HFF-Myc (cell line): ENCODE measurements around the gene SLC44A1.

Experiments used
- DNase-seq: peaks from one replicate; pipeline ENCODE4 v3.0.0-alpha.2; 2011; ENCODE audit warnings: low read depth; ENCODE audit errors: extremely low read depth
- H3K4me3 ChIP-seq: replicated peaks from 2 replicates; pipeline ENCODE4 v1.5.1; 2011; ENCODE audit warnings: low read depth, mild to moderate bottlenecking, control low read depth, low read length
- CTCF ChIP-seq: IDR thresholded peaks from 2 replicates; pipeline ENCODE4 v1.5.1; 2012; ENCODE audit warnings: mild to moderate bottlenecking, low read depth, low read length, control low read depth; ENCODE audit errors: missing control alignments

SLC44A1 gene

GRCh38 chr9:105485131-105485530 is 240.7 kb downstream of the SLC44A1 start:
- DNase-seq, result no peak
- H3K4me3 ChIP-seq, result no peak overlapping the region
- no peak for TF ChIP-seq CTCF
